Activated CD8-positive, alpha-beta memory T cell treated with anti-CD3 and anti-CD28 coated beads for 48 hours (primary cell): Measurements from ENCODE around the gene ETS2.

ENCODE experiments used
- DNase-seq, 3 experiments: peaks; one replicate each; pipeline ENCODE4 v3.0.0-alpha.2; 2020; ENCODE audit warnings: low read depth in 2 of 3, low spot score in 2 of 3

Gene ETS2

GRCh38 chr21:38858026-38858811, 52.5 kb downstream of the ETS2 start:
- DNase-seq: no peak

DNA sequence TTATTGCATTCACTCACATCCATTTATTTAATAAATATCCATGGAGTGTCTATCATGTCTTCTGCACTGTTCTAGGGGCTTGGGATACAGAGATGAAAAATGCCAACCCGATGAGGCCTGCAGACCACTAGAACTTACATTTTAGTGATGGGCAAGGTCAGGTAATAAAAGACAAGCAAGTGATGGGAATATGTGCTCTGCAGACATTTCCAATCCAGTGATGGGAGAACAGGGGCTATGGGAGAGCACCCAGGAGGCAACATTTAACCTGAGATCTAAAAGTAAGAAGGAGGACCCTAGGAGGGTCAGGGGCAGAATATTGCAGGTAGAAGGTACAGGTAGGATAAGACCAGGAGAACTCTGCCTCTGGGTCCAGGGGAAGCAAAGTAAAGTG, 53.1 kb downstream of the ETS2 start:
- DNase-seq: no peak

DNA sequence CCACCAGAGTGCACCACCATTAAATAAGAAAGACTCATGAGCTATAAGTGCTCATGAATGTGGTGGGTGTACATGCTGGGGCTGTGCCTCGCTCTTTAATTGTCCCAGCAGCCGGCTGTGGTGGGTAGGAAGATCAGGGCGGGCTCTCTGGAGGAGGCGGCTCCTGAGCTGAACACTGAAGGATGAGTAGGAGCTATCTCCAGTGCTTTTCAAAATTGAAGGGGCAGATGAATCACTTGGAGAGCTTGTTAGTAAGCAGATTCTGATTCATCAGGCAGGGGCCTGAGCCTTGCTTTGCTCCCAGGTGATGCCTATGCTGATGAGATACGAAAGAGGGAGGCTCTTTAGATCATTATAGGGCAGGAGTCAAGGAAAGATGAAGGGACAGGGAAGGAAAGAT, 54.1 kb downstream of the ETS2 start:
- DNase-seq: no peak

- no peak for DNase-seq
These were observed 55.3 kb downstream of the ETS2 start for GRCh38 chr21:38861056-38861455.

DNA sequence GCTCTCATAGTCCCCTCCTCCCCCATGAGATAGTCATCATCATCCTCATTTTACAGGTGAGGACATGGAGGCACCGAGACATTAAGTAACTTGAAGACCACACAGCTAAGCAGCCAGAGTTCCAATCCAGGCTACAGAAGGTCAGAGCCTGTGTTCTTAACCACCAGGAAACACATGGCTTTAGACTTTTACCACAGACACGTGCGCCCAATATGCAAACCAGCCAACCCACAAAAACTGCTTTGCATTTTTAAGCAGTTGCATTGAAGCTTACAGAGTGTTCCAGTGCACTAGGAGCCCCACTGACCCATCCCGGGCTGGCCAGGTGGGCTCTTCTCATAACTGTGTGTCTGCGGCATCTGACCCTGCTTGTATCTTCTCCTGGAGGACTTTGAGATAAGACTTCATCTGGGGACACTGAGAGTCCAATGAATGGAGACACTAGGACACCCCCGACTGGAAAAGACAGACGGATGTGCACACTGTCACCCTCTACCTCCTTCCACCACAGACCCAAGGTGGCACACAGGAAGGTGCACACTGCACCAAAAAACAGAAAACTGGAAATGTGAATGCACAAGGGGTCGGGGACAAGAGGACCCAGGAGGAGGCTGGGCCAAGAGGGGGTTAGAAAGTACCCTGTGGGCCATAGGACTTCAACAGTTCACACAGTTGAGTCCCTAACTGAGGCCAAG, 56.4 kb downstream of the ETS2 start:
- DNase-seq: no peak

DNA sequence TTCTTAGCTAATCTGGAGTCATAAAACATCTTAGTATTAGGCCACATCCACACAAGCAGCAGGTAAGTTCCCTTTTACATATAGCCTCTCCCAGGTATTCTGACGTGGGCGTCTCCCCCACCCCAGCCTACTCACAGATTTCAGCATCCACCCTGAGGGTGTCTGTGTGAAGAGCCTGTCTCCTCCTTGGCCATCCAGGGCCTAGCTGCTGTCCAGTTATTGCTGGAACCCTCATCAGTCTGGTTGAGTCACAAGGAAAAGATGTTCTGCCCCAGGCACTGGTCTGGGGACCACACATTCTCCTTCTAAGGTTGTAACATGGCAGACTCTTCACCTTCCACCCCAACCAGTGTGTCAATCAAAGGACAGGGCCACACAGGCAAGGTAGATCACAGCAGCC, 57.6 kb downstream of the ETS2 start:
- DNase-seq: no peak

DNA sequence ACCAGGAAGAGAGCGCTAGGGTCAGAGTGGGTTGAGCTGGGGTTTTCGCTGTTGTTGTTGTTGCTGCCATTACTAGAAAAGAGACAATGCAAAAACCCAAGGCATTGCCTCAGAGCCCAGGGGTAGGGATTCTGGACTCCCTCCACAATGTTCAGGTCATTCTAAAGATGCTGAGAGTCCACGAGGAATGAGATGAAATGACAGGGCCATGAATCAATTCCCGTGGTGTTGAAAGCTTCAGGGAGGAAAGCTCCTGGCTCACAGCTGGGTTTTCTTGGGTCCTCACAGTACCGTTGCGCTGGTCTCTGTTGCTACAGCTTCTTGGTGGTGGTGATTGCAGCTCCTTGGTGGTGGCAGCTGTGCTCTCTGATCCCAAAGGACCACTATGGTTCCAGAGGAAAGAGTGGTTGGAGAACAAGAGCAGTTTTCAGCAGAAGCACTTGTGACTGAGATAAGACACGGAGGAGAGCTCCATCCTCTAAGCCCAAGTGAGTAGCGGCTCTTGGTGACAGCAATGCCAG, 58.2 kb downstream of the ETS2 start:
- no peak for DNase-seq

GRCh38 chr21:38864964-38865363, 59.2 kb downstream of the ETS2 start:
- DNase-seq: no peak

DNA sequence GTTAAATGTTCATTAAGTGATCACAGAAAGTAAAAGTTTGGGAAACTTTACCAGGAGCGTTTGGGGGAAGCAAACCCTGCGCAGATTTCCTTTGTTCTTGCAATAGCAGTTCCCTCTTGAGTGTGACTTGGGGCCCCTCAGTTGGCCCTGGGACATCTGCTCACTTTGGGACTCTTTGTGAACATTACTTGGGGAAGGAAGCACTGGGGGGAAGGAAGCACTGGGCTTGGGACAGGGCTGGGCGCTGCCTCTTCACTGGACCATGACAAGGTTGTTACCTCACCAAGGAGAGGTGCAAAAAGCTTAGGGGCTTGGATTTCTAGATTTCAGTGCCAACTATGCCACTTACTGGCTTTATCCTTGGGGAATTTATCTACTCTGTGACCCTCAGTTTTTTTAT, 63.5 kb downstream of the ETS2 start:
- no peak for DNase-seq

GRCh38 chr21:38869946-38870345, 64.2 kb downstream of the ETS2 start:
- no peak for DNase-seq
